Activated CD4-positive, CD25-positive, alpha-beta regulatory T cell treated with anti-CD3 and anti-CD28 coated beads, Interleukin-2, amount 50 U/mL, for 16 hours (primary cell): ENCODE results near the gene ZNF345.

ENCODE experiments used
- DNase-seq: peaks from one replicate; pipeline ENCODE4 v3.0.0-alpha.2; 2020; ENCODE audit warnings: low read depth, low spot score

The ZNF345 gene

GRCh38 chr19:36850559-36851442 lies at the start of gene ZNF345:
TSS of gene ZNF345 (plus strand) at chr19:36850876. CDS start at chr19:36876831, 25,955 bp downstream.
- DNase-seq, result peak; percentile 79

- no peak for DNase-seq
These were observed 45.3 kb upstream of the ZNF345 start for GRCh38 chr19:36805364-36805763.

GRCh38 chr19:36807029-36807428 lies 43.6 kb upstream of the ZNF345 start:
- DNase-seq, result no peak

GRCh38 chr19:36819130-36819630 lies 31.5 kb upstream of the ZNF345 start:
- no peak for DNase-seq

GRCh38 chr19:36821758-36822157 lies 28.9 kb upstream of the ZNF345 start:
- DNase-seq, result no peak

GRCh38 chr19:36833430-36833829 lies 17.2 kb upstream of the ZNF345 start:
- DNase-seq, result no peak

- DNase-seq, result no peak
These were observed 13.3 kb upstream of the ZNF345 start for GRCh38 chr19:36837176-36837905.

GRCh38 chr19:36837906-36838783 lies 12.5 kb upstream of the ZNF345 start, which contains the start of gene ZNF790:
TSS of gene ZNF790 (minus strand) at chr19:36838387. CDS start at chr19:36825619, 12,768 bp downstream.
- DNase-seq, result peak; percentile 74

GRCh38 chr19:36838784-36839324 lies 11.8 kb upstream of the ZNF345 start:
- no peak for DNase-seq

GRCh38 chr19:36847968-36848367 lies 2.7 kb upstream of the ZNF345 start:
- no peak for DNase-seq

- DNase-seq, result peak; percentile 88
These were observed 746 bp upstream of the ZNF345 start for GRCh38 chr19:36849701-36850558.

- no peak for DNase-seq
These were observed 1.2 kb downstream of the ZNF345 start for GRCh38 chr19:36851898-36852297.

GRCh38 chr19:36876993-36877938 lies 26.6 kb downstream of the ZNF345 start:
- no peak for DNase-seq

- DNase-seq, result no peak
These were observed 41.2 kb downstream of the ZNF345 start for GRCh38 chr19:36891768-36892357.

GRCh38 chr19:36894849-36895383 lies 44.2 kb downstream of the ZNF345 start:
- DNase-seq, result no peak

- no peak for DNase-seq
These were observed 47.7 kb downstream of the ZNF345 start for GRCh38 chr19:36898422-36898821.

- DNase-seq, result peak; percentile 79
These were observed 65.5 kb downstream of the ZNF345 start, which contains the start of the genes ZNF568 and ZNF829 for GRCh38 chr19:36915992-36916830. TSS of gene ZNF568 (plus strand) at chr19:36916332. CDS start at chr19:36922771, 6,439 bp downstream. TSS of gene ZNF829 (minus strand) at chr19:36916291. CDS start at chr19:36915167, 1,124 bp downstream.
